Non-pigmented ciliary epithelial cell (primary cell): ENCODE measurements around the gene SLC24A3.

Experiments
- DNase-seq: peaks from one replicate; pipeline ENCODE4 v3.0.0-alpha.2; 2010; ENCODE audit warnings: low read depth

SLC24A3 gene

DNA sequence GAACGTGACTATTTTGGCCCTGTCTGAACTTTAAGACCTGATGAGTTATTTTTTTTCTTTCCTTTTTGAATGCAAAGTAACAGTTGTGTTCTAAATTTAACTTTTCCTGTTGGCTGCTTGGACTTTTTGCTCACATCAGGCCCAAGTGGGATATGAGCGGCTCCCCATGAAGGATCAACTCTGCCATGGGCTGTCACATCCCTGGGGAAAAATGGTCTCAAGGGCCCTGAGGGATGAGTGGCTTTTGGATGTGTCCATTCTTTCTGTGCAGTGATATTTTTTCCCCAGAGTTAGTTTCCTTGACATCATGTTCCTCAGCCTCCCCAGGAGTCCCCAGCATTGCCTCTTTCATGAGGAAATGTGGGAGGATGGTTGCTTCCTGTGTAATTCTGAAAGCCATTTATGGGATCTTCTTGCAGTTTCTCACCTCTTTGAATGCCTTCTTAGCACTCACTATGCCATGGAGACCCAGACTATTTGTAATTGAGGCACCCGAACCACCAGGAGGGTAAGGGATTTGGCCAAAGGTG lies 92.5 kb downstream of the SLC24A3 start:
- DNase-seq = no peak

GRCh38 chr20:19308146-19308545 lies 95.7 kb downstream of the SLC24A3 start:
- no peak for DNase-seq

- no peak for DNase-seq
These were observed 98.1 kb downstream of the SLC24A3 start for GRCh38 chr20:19310541-19310940.

- no peak for DNase-seq
These were observed 101.1 kb downstream of the SLC24A3 start for GRCh38 chr20:19313342-19314069.

GRCh38 chr20:19314621-19315020 lies 102.2 kb downstream of the SLC24A3 start:
- DNase-seq = no peak

DNA sequence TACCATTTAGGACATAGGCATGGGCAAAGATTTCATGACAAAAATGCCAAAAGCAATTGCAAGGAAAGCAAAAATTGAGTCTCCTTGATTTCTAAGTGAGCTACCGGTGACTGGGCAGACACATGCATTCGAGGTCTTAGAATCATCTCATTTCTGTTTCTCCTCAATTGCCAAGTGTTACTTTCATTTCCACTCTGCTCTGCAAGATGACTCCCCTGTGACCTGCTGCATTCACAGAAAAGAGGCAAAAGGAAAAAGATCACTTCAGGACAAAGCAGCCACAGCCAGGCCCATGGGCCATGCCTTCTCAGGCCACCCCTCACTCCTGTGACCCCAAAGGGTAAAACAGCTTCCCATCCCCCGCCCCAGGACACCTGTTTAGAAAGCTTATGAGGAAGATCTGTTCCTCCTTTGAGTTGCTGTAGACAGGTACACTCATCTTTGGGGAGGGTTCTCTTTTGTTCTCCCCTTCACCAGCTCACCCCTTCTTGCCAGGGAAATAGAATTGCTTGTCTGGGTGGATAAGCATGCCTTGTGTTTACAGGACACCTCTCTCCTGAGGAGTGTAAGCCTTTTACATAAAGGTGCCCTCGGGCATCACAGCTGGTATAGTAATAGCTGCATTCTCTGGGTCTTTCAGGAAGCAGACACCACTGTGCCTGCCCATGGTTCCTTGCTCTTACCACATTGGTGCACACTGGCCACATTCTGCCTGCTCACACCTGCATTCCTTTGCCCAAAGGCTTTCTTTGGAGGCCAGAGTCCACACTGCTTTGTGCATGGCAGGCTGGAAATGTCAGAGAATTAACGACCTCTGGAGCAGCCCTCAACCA lies 105.0 kb downstream of the SLC24A3 start:
- DNase-seq = no peak

GRCh38 chr20:19318610-19319009 lies 106.2 kb downstream of the SLC24A3 start:
- no peak for DNase-seq

- DNase-seq = no peak
These were observed 107.6 kb downstream of the SLC24A3 start for GRCh38 chr20:19320005-19320404.

DNA sequence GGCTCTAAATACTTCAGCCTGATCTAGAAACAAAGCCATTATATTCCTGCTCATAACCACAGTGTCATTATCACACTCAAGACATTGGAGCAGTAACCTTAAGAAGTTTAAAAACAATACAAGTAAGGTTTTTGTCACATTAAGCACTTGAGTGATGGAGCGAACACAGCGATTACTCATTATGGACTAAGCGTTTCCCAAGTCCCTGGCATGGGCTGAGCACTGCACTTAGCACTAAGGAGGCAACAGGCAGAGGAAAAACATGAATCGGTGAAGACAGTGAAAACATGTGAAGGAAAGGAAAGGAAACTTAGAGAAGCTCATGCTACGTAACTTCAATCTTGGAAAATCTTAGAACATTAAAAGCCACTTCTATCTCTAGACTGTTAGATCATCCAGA lies 108.7 kb downstream of the SLC24A3 start:
- DNase-seq = no peak

GRCh38 chr20:19322061-19322985 lies 109.9 kb downstream of the SLC24A3 start:
- DNase-seq = no peak

GRCh38 chr20:19327401-19327800 lies 115.0 kb downstream of the SLC24A3 start:
- DNase-seq = no peak

GRCh38 chr20:19328676-19329075 lies 116.2 kb downstream of the SLC24A3 start:
- DNase-seq = no peak

- DNase-seq = no peak
These were observed 117.6 kb downstream of the SLC24A3 start for GRCh38 chr20:19330038-19330437.

GRCh38 chr20:19330731-19331130 lies 118.3 kb downstream of the SLC24A3 start:
- DNase-seq = no peak

DNA sequence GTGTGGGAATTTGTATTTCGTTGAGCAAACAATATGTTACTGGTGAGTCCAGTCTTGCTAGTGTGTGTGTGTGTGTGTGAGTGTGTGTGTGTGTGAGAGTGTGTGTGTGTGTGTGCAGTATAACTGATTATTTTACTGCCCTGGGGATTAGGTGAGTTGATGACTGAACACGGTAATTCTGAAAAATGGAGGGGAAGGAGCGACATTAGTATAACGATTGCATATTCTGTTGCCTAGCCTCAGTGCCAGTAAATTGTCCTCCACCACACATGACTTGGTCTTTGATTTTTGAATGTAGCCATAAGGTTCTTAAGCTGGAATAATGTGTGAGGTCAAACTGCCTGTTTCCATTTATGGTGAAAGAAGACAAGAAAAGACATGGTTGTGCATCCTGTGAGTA lies 121.1 kb downstream of the SLC24A3 start:
- DNase-seq = no peak

DNA sequence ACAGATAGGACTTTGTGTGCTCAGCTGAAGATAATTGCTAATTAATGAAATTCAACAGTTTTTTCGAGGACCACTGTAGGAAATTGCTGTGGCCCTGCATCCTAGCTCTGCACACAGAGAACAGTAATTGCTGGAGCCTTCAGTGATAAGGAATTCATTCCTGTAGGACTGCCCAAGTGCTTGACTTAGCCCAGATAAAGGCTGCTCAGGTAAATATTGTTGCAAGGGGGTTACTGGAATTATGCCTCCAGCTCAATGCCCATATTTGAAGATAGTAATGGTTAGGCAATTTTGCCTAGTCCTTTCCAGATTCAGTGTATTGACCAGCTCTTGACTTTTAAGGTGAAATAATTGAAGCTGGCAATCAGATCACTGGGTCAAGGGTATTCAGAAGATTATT lies 122.9 kb downstream of the SLC24A3 start:
- DNase-seq = no peak

- no peak for DNase-seq
These were observed 123.5 kb downstream of the SLC24A3 start for GRCh38 chr20:19335916-19336315.

GRCh38 chr20:19336631-19337030 lies 124.2 kb downstream of the SLC24A3 start:
- DNase-seq = no peak

- no peak for DNase-seq
These were observed 125.9 kb downstream of the SLC24A3 start for GRCh38 chr20:19338380-19338779.

DNA sequence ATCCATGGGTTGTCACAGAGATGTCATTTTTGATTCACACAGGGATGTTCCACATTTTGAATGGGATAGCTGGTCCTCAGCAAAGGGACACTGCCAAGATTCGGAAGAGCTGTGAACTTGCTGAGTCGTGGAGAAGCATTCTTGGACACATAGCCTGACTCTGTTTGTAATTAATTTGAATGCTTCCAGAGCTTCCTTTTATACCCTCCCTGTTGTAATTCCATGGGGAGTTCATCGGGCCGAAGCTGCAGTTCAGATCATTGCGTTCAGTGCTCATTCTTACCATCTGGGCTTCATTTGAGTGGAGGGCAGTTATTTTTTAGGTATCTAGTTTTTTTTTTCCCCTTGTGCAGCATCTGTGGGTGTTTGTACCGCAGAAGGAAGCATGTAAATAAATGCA lies 126.5 kb downstream of the SLC24A3 start:
- no peak for DNase-seq

- DNase-seq = no peak
These were observed 129.1 kb downstream of the SLC24A3 start for GRCh38 chr20:19341348-19342053.
